GM23338 (cell line): ENCODE results near the gene LYSET. TPM values are rescaled to one million over a fixed set of nuclear protein-coding genes. Genes with fewer than 3 reads are reported as not detected.

Experiments used
- ATAC-seq: fragments of 200-7000 bp; cut with Tn5 transposase; 3 replicates; pipeline ENCODE4 v1.9.1; 2020
- DNase-seq: peaks from one replicate; pipeline ENCODE4 v3.0.0-alpha.2; 2015; ENCODE audit warnings: low spot score
- H2AFZ ChIP-seq: fragments of 200-600 bp; sonication (generic); 2 replicates; pipeline ENCODE4 v1.8.0; 2016; ENCODE audit warnings: antibody characterized with exemption, mild to moderate bottlenecking, moderate library complexity
- H3F3A ChIP-seq: fragments of 200-600 bp; sonication (generic); replicated peaks from 2 replicates; pipeline ENCODE4 v1.8.0; 2017; ENCODE audit warnings: antibody characterized with exemption, mixed run types, low read depth
- H3K27ac ChIP-seq: fragments of 200-600 bp; sonication (generic); 2 replicates; pipeline ENCODE4 v1.6.1; 2016; ENCODE audit warnings: low read depth
- H3K27me3 ChIP-seq: fragments of 200-600 bp; sonication (generic); 2 replicates; pipeline ENCODE4 v1.8.0; 2016; ENCODE audit warnings: mild to moderate bottlenecking, mixed run types, moderate library complexity; ENCODE audit not compliant: insufficient read depth
- H3K36me3 ChIP-seq: fragments of 200-600 bp; sonication (generic); 2 replicates; pipeline ENCODE4 v1.8.0; 2016; ENCODE audit warnings: mild to moderate bottlenecking; ENCODE audit not compliant: insufficient read depth
- H3K4me1 ChIP-seq: fragments of 200-600 bp; sonication (generic); 2 replicates; pipeline ENCODE4 v1.8.0; 2016; ENCODE audit warnings: mild to moderate bottlenecking, moderate library complexity; ENCODE audit not compliant: insufficient read depth
- H3K4me2 ChIP-seq: fragments of 200-600 bp; sonication (generic); 2 replicates; pipeline ENCODE4 v1.7.1; 2017; ENCODE audit warnings: mixed run types
- H3K4me3 ChIP-seq: fragments of 200-600 bp; sonication (generic); 2 replicates; pipeline ENCODE4 v1.6.1; 2016; ENCODE audit warnings: mixed run types
- H3K79me2 ChIP-seq: fragments of 200-600 bp; sonication (generic); replicated peaks from 2 replicates; pipeline ENCODE4 v1.8.0; 2017; ENCODE audit warnings: mild to moderate bottlenecking; ENCODE audit not compliant: insufficient read depth
- H3K9me2 ChIP-seq: fragments of 200-600 bp; sonication (generic); 2 replicates; pipeline ENCODE4 v1.8.0; 2017; ENCODE audit not compliant: insufficient read depth
- H4K20me1 ChIP-seq: fragments of 200-600 bp; sonication (generic); replicated peaks from 2 replicates; pipeline ENCODE4 v1.8.0; 2017; ENCODE audit warnings: mild to moderate bottlenecking; ENCODE audit not compliant: insufficient read depth
- H3K27ac Mint-ChIP-seq: 2 replicates; pipeline ENCODE4 v1.8.0; 2020; ENCODE audit warnings: inconsistent platforms, mild to moderate bottlenecking, moderate library complexity, mixed read lengths
- H3K27me3 Mint-ChIP-seq: 3 replicates; pipeline ENCODE4 v1.8.0; 2022; ENCODE audit warnings: low read depth, mild to moderate bottlenecking, moderate library complexity, mixed read lengths, inconsistent platforms; ENCODE audit not compliant: insufficient read depth, poor library complexity
- H3K36me3 Mint-ChIP-seq: 3 replicates; pipeline ENCODE4 v1.8.0; 2021; ENCODE audit warnings: low read depth, mild to moderate bottlenecking, inconsistent platforms, moderate library complexity, mixed read lengths
- H3K4me1 Mint-ChIP-seq: 3 replicates; pipeline ENCODE4 v1.8.0; 2020; ENCODE audit warnings: mild to moderate bottlenecking, inconsistent platforms, mixed read lengths
- H3K4me3 Mint-ChIP-seq: 3 replicates; pipeline ENCODE4 v1.8.0; 2021; ENCODE audit warnings: moderate library complexity, mild to moderate bottlenecking, inconsistent platforms, mixed read lengths
- H3K9me3 Mint-ChIP-seq: 3 replicates; pipeline ENCODE4 v1.8.0; 2020; ENCODE audit warnings: moderate library complexity, mild to moderate bottlenecking, inconsistent platforms, mixed read lengths
- EZH2phosphoT487 ChIP-seq: fragments of 200-600 bp; sonication (generic); IDR thresholded peaks from one replicate; pipeline ENCODE4 v1.8.1; 2018; ENCODE audit warnings: antibody characterized with exemption; ENCODE audit not compliant: unreplicated experiment
- POLR2AphosphoS5 ChIP-seq: IDR thresholded peaks from 2 replicates; pipeline ENCODE4 v1.6.1; 2016; ENCODE audit warnings: antibody characterized with exemption, low read depth
- polyA plus RNA-seq: library from polyadenylated mRNA; unstranded; fragments of >200 nt; fragmentation: Nextera tagmentation; extraction: Ambion mirVana; gene quantifications from 2 replicates; pipeline ENCODE4 v1.2.1, GENCODE V29; 2016
- total RNA-seq: library from RNA; depleted of rRNA; stranded (reverse); fragments of >200 nt; shearing (Covaris generic); gene quantifications from 2 replicates; pipeline ENCODE4 v1.2.3, GENCODE V29; 2014
- TF ChIP-seq, protein P1 (sequence below), 2 experiments: fragments of 200-600 bp in 1 of 2; sonication (generic) in 1 of 2; conservative IDR thresholded peaks; 2 replicates each; pipeline versions ENCODE4 v1.5.1 to v1.6.1; 2016 to 2017; ENCODE audit warnings: antibody characterized with exemption in 2 of 2, low read depth in 2 of 2, mild to moderate bottlenecking in 2 of 2, moderate library complexity in 1 of 2
- TF ChIP-seq, protein P2 (sequence below): IDR thresholded peaks from one replicate; pipeline ENCODE4 v1.6.1; 2018; ENCODE audit warnings: antibody characterized with exemption; ENCODE audit not compliant: unreplicated experiment
- TF ChIP-seq, protein P3 (sequence below): IDR thresholded peaks from 2 replicates; pipeline ENCODE4 v1.6.1; 2016; ENCODE audit warnings: antibody characterized with exemption

The LYSET gene
- total and polyA plus RNA-seq, 2 experiments from 2014 or later, result 14.2 to 34.0 TPM

DNA sequence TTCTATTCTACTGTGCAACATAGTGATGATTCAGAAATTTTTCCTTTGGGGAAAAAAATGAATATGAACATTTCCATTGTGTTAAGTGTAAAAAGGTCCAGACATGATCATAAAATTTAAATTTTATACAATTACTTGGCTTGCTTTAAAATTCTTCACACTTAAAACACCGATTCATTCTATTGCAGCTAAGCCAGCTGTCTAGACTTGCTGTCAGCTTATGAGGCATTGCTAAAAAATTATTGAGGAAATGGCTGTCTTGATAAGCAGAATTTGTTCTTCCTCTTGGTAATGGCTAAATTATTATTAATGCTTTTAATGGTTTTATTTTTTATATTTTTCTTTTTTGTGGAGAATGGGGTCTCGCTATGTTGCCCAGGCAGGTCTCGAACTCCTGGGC lies 1.8 kb downstream of the LYSET start (continued):
- TF ChIP-seq, protein P1, sequence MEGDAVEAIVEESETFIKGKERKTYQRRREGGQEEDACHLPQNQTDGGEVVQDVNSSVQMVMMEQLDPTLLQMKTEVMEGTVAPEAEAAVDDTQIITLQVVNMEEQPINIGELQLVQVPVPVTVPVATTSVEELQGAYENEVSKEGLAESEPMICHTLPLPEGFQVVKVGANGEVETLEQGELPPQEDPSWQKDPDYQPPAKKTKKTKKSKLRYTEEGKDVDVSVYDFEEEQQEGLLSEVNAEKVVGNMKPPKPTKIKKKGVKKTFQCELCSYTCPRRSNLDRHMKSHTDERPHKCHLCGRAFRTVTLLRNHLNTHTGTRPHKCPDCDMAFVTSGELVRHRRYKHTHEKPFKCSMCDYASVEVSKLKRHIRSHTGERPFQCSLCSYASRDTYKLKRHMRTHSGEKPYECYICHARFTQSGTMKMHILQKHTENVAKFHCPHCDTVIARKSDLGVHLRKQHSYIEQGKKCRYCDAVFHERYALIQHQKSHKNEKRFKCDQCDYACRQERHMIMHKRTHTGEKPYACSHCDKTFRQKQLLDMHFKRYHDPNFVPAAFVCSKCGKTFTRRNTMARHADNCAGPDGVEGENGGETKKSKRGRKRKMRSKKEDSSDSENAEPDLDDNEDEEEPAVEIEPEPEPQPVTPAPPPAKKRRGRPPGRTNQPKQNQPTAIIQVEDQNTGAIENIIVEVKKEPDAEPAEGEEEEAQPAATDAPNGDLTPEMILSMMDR (conservative IDR thresholded peaks at IDR 0.05; ENCODE audit: low read depth in 2 of 2), result no peak
- TF ChIP-seq EZH2phosphoT487 (no peak), POLR2AphosphoS5 (no peak)
- TF ChIP-seq, protein P2, sequence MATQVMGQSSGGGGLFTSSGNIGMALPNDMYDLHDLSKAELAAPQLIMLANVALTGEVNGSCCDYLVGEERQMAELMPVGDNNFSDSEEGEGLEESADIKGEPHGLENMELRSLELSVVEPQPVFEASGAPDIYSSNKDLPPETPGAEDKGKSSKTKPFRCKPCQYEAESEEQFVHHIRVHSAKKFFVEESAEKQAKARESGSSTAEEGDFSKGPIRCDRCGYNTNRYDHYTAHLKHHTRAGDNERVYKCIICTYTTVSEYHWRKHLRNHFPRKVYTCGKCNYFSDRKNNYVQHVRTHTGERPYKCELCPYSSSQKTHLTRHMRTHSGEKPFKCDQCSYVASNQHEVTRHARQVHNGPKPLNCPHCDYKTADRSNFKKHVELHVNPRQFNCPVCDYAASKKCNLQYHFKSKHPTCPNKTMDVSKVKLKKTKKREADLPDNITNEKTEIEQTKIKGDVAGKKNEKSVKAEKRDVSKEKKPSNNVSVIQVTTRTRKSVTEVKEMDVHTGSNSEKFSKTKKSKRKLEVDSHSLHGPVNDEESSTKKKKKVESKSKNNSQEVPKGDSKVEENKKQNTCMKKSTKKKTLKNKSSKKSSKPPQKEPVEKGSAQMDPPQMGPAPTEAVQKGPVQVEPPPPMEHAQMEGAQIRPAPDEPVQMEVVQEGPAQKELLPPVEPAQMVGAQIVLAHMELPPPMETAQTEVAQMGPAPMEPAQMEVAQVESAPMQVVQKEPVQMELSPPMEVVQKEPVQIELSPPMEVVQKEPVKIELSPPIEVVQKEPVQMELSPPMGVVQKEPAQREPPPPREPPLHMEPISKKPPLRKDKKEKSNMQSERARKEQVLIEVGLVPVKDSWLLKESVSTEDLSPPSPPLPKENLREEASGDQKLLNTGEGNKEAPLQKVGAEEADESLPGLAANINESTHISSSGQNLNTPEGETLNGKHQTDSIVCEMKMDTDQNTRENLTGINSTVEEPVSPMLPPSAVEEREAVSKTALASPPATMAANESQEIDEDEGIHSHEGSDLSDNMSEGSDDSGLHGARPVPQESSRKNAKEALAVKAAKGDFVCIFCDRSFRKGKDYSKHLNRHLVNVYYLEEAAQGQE, result no peak

DNA sequence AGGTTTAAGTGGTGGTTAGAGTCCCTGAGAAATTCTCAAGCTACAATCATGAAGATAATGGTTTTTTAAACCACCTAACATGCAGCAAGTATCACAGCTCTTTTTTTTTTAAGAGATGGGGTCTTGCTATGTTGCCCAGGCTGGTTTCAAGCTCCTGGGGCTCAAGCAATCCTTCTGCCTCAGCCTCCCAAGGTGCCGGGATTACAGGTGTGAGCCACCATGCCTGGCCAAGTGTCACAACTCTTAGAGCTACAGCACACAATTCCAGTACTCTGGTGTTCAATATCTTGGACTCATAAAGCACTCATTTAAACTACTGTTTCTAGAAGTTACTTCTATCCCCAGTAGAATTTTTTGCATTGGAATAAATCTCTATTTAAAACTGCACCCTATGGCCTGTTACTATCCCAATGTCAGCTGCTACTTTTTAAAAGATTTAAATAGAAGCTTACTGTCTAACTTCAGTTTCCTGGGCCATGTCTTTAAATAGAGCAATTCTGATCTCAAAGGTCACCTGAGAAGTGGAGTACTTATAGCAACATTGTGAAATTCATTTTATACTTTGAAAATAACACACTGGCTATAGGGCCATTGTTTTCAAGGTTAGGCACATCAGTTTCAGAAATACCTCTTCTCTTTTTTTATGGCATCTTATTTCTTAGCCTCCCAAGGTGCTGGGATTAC lies 10.3 kb downstream of the LYSET start:
- Histone ChIP-seq H3K79me2 (no peaks in the 10 kb centered on the region), H3F3A (no peaks in the 10 kb centered on the region), H3K27ac (no peak overlapping the region), H3K36me3 (no peaks in the 10 kb centered on the region), H3K9me2 (no peaks in the 10 kb centered on the region), H3K4me2 (no peak overlapping the region), H3K27me3 (no peaks in the 10 kb centered on the region), H4K20me1 (no peaks in the 10 kb centered on the region), H3K4me1 (no peaks in the 10 kb centered on the region), H3K4me3 (no peak overlapping the region), H2AFZ (no peak overlapping the region)
- H3K27me3 Mint-ChIP-seq, result no peaks in the 10 kb centered on the region
- H3K27ac Mint-ChIP-seq, result no peak overlapping the region
- H3K4me3 Mint-ChIP-seq, result no peak overlapping the region
- no peak for ATAC-seq
- no peaks in the 10 kb centered on the region for H3K9me3 Mint-ChIP-seq
- H3K36me3 Mint-ChIP-seq, result no peaks in the 10 kb centered on the region
- no peaks in the 10 kb centered on the region for H3K4me1 Mint-ChIP-seq
- TF ChIP-seq, protein P3, sequence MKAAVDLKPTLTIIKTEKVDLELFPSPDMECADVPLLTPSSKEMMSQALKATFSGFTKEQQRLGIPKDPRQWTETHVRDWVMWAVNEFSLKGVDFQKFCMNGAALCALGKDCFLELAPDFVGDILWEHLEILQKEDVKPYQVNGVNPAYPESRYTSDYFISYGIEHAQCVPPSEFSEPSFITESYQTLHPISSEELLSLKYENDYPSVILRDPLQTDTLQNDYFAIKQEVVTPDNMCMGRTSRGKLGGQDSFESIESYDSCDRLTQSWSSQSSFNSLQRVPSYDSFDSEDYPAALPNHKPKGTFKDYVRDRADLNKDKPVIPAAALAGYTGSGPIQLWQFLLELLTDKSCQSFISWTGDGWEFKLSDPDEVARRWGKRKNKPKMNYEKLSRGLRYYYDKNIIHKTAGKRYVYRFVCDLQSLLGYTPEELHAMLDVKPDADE, result no peak
- no peak for TF ChIP-seq POLR2AphosphoS5
- TF ChIP-seq, protein P1 (conservative IDR thresholded peaks at IDR 0.05; ENCODE audit: low read depth in 2 of 2), result no peak
- DNase-seq, result no peak
